ENCODE measurements around the gene HOATZ.

The HOATZ gene

GRCh38 chr11:111535281-111535680 lies 20.7 kb downstream of the HOATZ start:
- Histone ChIP-seq H3K4me1 (peaks cover 0 to 10% (median 4%) of the 10 kb centered on the region in 4 donors), H3K27ac (no peak overlapping the region), H3K36me3 (no peaks in the 10 kb centered on the region), H3K9me3 (no peaks in the 10 kb centered on the region), H3K27me3 (peaks cover 0 to 7% of the 10 kb centered on the region in 2 donors), H3K4me3 (no peak overlapping the region)
- no peak for TF ChIP-seq CTCF (IDR thresholded peaks at IDR 0.05)
- DNase-seq, result no peak
- intact Hi-C loops (cut with DNase I; ENCODE audit: low total_unique reads), result no loop called here

- Histone ChIP-seq H3K4me1 (peaks cover 0 to 23% (median 7%) of the 10 kb centered on the region in 4 donors), H3K36me3 (no peaks in the 10 kb centered on the region), H3K27me3 (peaks cover 0 to 2% of the 10 kb centered on the region in 2 donors), H3K27ac (no peak overlapping the region), H3K9me3 (no peaks in the 10 kb centered on the region), H3K4me3 (no peak overlapping the region)
- intact Hi-C loops (cut with DNase I; ENCODE audit: low total_unique reads), result no loop called here
- TF ChIP-seq CTCF (IDR thresholded peaks at IDR 0.05), result no peak
- no peak for DNase-seq
Measured at GRCh38 chr11:111537336-111537860, 22.8 kb downstream of the HOATZ start.

GRCh38 chr11:111538407-111539114 lies 24.0 kb downstream of the HOATZ start:
- no peak for DNase-seq
- Histone ChIP-seq H3K4me1 (peaks cover 0 to 26% (median 7%) of the 10 kb centered on the region in 4 donors), H3K36me3 (no peaks in the 10 kb centered on the region), H3K27ac (no peak overlapping the region), H3K27me3 (no peaks in the 10 kb centered on the region), H3K9me3 (no peaks in the 10 kb centered on the region), H3K4me3 (no peak overlapping the region)
- intact Hi-C loops (cut with DNase I; ENCODE audit: low total_unique reads), result no loop called here
- TF ChIP-seq CTCF (IDR thresholded peaks at IDR 0.05), result no peak

- Histone ChIP-seq H3K27me3 (no peaks in the 10 kb centered on the region), H3K4me3 (peak overlapping the region; percentile 69 to 74), H3K27ac (peak overlapping the region; percentile 76 to 78), H3K36me3 (peaks cover 0 to 7% (median 0%) of the 10 kb centered on the region in 3 donors), H3K4me1 (peaks cover 0 to 26% (median 7%) of the 10 kb centered on the region in 4 donors), H3K9me3 (no peaks in the 10 kb centered on the region)
- TF ChIP-seq CTCF (IDR thresholded peaks at IDR 0.05), result no peak
- no peak for DNase-seq
- intact Hi-C loops (cut with DNase I; ENCODE audit: low total_unique reads), result no loop called here
Measured at GRCh38 chr11:111539426-111540113, 25.0 kb downstream of the HOATZ start.

- no peak for TF ChIP-seq CTCF (IDR thresholded peaks at IDR 0.05)
Measured at GRCh38 chr11:111540114-111540936, 25.7 kb downstream of the HOATZ start, which contains the start of gene LAYN. Gene LAYN, plus strand, starts transcription at chr11:111540720. Its CDS starts 124 bp downstream, at chr11:111540844.

More at GRCh38 chr11:111540114-111540936, 25.7 kb downstream of the HOATZ start, which contains the start of gene LAYN:
- Histone ChIP-seq H3K9me3 (no peaks in the 10 kb centered on the region), H3K27ac (peak within 1 kb of the TSS; percentile 76 to 78), H3K27me3 (no peaks in the 10 kb centered on the region), H3K4me3 (peak within 1 kb of the TSS; percentile 69 to 74), H3K36me3 (peaks cover 0 to 11% (median 0%) of the 10 kb centered on the region in 3 donors), H3K4me1 (peaks cover 0 to 26% (median 7%) of the 10 kb centered on the region in 4 donors)
- DNase-seq, result peak; percentile 43 to 79
- intact Hi-C loops (cut with DNase I; ENCODE audit: low total_unique reads), result no loop called here
